SK-N-MC (cell line): ENCODE data around the gene SLC10A1.

Experiments
- EZH2 ChIP-seq: fragments of 200-600 bp; sonication (generic); IDR thresholded peaks from one replicate; pipeline ENCODE4 v1.6.1; 2017; ENCODE audit warnings: antibody characterized with exemption
- POLR2AphosphoS5 ChIP-seq: IDR thresholded peaks from 2 replicates; pipeline ENCODE4 v1.6.1; 2012; ENCODE audit warnings: mild to moderate bottlenecking, low read depth, low read length, borderline replicate concordance

GRCh38 chr14:69727860-69728259, 69.2 kb downstream of the SLC10A1 start:
- TF ChIP-seq POLR2AphosphoS5 = no peak
- no peak for TF ChIP-seq EZH2
